ENCODE data around the gene GMDS.

GMDS gene

DNA sequence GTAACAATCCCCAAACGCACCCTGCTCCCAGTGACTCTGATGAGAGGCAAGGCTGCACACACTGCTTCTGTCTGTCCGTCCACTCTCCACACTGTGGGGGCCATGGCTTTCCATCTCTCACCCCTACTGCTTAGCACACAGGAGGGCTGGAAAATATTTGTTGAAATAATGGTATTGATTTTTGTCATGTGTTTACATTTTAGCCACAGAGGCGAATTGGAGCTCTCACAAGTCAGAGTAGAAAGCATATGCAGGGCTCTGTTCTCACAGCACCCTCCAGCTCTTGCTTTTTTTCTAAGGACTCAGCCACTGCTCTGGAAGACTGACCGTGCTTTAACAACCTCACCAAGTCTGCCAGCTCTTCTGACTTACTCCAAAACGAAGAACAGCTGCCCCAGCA, 273.8 kb downstream of the GMDS start:
- DNase-seq, result peak in 1 of 3 experiments; percentile 5

- DNase-seq, result peak in 2 of 3 experiments; percentile 6 to 68
These were observed 275.2 kb downstream of the GMDS start for GRCh38 chr6:1970151-1970561.

- no peak for DNase-seq
These were observed 278.7 kb downstream of the GMDS start for GRCh38 chr6:1966713-1967112.

GRCh38 chr6:1965596-1966224, 279.7 kb downstream of the GMDS start:
- no peak for DNase-seq

- no peak for DNase-seq
These were observed 281.8 kb downstream of the GMDS start for GRCh38 chr6:1963596-1963995.

- DNase-seq, result no peak
These were observed 283.2 kb downstream of the GMDS start for GRCh38 chr6:1962201-1962600.

GRCh38 chr6:1960486-1961142, 284.8 kb downstream of the GMDS start:
- DNase-seq, result no peak

DNA sequence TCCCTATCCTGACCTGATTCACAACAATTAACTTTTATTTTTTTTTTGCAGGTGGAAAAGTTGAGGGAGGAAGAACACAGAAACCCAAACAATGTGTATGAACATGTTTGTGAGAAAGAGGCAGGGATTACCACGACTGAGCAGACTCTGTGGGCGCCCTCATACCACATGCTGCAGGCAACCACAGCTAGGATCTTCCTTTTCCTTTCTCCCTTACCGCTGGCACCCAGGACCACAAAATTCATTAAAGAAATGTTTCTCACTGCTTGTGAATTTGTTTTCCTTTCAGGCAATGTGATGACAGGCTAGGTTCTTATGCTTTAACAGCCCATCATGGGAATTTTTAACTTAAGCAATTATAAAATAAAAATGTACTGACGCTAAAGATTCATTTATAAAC, 287.1 kb downstream of the GMDS start:
- DNase-seq, result no peak

DNA sequence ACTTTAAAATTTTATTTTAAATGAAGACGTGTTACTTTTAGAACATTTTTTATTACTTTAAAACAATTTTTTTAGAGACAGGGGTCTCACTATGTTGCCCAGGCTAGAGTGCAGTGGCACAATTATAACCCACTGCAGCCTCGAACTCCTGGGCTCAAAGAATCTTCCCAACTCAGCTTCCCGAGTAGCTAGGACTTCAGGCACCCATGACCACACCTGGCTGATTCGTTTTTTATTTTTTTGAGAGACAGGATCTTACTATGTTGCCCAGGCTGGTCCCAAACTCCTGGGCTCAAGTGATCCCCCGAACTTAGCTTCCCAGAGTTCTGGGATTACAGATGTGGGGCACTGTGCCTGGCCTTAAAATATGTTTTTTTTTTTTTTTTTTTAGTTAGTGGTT, 287.7 kb downstream of the GMDS start:
- DNase-seq, result no peak

- DNase-seq, result no peak
These were observed 292.6 kb downstream of the GMDS start for GRCh38 chr6:1952740-1953360.

DNA sequence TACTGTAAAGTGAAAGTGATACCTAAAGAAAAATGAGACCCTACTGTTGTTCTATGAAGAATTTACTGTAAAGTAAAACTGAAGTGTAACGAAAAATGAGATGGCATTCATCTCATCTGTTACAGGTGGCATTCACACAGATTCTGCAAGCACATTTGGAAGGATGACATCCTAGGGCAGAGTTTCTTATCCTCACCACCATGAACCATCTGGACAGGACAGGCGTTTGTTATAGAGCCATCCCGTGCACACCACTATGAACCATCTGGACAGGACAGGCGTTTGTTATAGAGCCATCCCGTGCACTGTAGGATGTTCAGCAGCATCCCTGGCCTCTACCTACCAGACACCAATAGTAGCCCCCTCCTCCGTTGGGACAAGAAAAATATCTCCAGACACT, 294.8 kb downstream of the GMDS start:
- DNase-seq, result no peak

DNA sequence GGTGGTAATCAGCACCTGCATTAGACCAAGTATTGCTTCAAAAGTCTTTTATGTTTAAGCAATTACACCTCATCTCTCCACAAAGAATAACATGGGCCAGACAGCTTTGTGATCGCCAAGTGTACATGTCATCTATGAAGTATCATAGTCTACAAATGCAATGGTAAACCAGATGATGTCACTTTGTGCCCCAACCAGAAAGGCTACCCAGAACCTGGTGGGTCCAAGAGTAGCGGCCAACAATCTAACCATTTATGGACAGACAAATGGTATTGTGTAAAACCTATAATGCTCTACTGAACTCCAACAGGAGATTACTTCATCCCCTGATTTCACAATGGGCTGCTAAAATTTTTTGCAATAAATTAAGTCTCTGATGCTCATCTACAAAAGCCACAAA, 295.9 kb downstream of the GMDS start:
- no peak for DNase-seq

DNA sequence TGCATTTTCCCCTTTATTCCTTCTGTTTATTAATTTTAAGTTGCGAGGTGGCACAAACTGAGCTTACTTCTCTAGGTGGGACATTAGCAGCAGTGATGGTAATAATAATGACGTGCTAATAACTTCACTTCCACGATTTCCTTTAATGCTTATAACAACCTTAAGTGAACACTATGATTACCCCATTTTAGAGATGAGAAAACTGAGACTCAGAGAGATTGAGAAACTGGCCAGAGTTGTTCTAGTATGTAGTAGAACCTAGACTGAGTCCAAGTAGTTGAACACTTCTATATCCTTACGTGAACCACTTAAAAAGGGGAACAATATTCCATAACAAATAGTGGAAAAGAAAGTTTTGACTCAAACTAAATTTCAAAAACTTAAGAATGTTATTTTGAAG, 297.5 kb downstream of the GMDS start:
- DNase-seq, result no peak

DNA sequence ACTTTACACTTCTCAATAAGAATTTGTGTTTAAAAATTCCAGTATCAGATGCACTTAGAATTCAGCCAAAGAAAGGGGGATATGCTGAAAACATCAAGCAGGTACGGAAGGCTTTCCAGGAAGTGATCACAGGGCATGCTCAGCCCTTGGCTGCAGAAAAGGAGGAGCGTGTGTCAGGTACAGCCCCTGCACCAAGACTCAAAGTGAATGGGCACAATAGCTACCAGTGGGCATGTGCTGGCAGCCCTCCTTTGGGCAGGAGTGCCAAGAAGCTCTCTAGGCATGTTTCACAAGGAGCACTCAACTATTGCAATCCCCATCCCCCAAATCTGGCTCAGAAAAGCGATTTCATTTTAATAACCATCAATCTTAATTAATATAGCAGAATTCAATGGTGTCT, 298.8 kb downstream of the GMDS start:
- DNase-seq, result no peak

GRCh38 chr6:1945235-1945832, 300.1 kb downstream of the GMDS start:
- DNase-seq, result no peak

DNA sequence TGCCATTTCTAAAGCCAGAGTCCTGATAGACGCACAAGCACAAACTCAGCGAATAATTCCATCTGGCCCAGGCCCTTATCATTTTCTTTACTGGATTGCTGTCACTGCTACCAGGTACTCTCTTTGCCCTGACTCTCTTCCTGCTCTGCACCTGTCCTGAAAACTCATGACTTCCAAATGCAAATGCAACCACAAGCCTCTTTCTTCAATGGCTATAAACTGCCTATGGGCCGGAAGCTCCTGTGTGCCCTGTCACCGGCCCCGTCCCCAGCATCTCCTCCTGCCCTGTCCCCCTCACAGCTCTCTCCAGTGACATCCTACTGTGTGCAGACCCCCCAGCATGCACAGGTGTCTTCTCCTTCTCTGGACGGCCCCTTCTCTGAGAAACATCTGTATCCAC, 302.6 kb downstream of the GMDS start:
- DNase-seq, result no peak

GRCh38 chr6:1941534-1941933, 303.9 kb downstream of the GMDS start:
- DNase-seq, result no peak

GRCh38 chr6:1940381-1940780, 305.0 kb downstream of the GMDS start:
- peak in 1 of 3 experiments; percentile 33 for DNase-seq

DNA sequence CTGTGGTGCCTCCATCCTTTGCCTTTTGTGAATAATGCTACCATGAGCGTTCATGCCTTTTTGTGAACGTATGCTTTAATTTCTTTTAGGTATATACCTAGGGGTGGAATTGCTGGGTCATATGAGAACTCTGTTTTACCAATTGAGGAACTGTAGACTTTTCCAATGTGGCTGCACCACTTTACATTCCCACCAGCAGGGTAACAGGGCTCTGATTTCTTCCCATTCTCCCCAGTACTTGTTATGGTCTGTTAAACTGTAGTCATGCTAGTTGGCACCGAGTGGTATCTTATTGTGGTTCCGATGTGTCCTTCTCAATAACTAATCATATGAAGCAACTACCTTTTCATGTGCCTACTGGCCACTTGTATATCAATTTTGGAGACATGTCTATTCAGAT, 312.1 kb downstream of the GMDS start:
- DNase-seq, result no peak

DNA sequence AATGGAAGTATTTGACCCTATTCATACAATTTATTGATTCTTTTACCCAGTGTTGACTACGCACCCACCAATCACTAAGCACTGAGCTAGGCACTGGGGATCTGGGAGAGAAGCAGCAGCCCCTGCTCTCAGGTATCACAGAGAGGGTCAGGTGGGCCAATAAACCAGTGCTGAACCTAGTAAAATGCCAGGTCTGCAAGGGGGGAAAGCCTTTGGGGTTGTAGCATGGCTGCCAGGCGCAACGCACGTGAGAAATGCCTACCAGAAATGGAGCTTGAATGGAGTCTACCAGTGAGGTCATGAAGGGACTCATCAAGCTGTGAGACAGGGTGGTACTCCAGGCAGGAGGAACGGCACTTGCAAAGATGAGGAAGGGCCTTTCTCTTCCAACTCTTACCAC, 313.6 kb downstream of the GMDS start:
- DNase-seq, result no peak

DNA sequence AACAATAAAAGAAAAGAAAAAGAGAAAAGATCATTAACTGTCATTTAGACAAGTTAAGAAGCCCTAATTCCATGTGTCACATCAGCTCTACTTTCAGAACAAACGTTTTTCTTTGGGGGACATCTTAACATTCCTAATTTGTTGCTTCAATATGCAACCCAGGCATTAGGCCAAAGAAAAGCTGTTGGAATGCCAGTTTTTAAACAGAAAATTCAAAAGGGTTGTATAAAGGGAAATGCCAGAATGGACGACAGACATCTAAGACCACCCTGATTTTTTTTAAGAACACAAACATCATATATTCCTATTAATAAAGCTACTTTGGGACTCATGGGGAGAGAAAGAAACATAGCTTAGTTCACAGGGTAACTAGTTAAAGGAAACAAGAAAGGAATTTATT, 315.0 kb downstream of the GMDS start:
- no peak for DNase-seq

- no peak for DNase-seq
These were observed 315.5 kb downstream of the GMDS start for GRCh38 chr6:1929931-1930330.

DNA sequence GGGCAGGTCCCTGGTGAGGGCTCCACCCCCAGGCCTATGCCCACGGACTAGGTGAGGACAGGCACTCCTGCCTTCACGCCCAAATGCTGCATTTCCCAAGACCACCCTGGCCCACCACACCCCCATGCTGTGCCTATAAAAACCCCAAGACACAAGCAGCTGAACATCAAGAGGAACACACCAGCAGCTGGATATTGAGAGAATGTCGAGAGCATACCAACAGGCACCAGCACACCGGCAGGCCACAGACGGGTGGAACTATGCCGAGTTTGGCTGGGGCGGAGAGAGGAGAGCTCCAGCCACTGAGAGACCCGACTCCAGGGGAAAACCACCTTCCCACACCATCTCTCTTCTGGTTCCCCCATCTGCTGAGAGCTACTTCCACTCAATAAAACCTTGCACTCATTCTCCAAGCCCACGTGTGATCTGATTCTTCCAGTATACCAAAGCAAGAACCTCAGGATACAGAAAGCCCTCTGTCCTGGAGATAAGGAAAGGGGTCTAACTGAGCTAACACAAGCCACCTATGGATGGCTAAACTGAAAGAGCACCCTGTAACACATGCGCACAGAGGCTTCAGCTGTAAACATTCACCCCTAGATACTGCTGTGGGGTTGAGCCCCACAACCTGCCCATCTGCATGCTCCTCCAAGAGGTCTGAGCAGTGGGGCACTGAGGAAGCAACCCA, 319.5 kb downstream of the GMDS start:
- no peak for DNase-seq

GRCh38 chr6:1923449-1923848, 322.0 kb downstream of the GMDS start:
- no peak for DNase-seq

Measured in NCI-H1417 (cell line).